HG03520 (cell line): Measurements from ENCODE around the gene BAG3.
"Not testable (repeated sequence)": the region's sequence is repeated elsewhere in the genome, so short reads cannot be mapped to it uniquely, and the experiment has no call there.

Experiments used
- ATAC-seq: cut with Tn5 transposase; IDR thresholded peaks from one replicate; pipeline ENCODE4 v1.9.1; 2021; ENCODE audit warnings: mild to moderate bottlenecking, moderate library complexity; ENCODE audit not compliant: unreplicated experiment

BAG3 gene

DNA sequence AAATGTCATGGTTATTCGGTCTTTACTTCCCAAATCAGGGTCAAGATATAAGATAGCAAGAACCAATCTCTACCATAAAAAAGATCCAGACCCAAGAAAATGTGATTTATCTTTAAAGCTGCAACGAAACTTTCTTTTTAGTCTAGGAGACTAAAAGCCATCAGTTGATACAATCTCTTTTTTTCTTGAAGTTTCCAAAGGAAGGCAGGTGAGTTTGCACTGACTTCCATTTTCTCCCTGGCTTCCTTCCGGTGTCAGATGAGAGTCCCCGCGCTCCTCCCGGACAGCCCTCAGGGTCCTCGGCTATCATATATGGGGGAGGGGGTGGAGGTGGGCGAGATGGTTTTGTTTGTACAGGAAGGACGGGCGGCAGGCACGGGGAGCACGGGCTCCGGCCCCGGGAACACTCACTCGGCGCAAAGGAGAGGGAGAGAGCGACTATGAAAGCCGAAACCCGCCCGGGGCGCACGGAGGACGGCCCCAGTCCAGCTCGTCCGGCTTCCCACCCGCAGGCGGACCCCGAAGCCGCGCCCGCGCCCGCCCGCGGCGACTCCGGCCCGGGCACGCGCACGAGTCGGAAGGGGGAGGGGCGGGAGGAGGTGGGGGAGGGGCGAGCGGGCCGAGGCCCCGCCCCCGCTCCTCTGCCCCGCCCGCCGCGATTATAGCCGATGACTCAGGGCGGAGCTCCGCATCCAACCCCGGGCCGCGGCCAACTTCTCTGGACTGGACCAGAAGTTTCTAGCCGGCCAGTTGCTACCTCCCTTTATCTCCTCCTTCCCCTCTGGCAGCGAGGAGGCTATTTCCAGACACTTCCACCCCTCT, at the start of gene BAG3:
TSS of gene BAG3 (plus strand) at position 689 of the 822 bp plus-strand sequence. CDS start 296 bp downstream, outside the sequence.
- peak; percentile 66 for ATAC-seq

DNA sequence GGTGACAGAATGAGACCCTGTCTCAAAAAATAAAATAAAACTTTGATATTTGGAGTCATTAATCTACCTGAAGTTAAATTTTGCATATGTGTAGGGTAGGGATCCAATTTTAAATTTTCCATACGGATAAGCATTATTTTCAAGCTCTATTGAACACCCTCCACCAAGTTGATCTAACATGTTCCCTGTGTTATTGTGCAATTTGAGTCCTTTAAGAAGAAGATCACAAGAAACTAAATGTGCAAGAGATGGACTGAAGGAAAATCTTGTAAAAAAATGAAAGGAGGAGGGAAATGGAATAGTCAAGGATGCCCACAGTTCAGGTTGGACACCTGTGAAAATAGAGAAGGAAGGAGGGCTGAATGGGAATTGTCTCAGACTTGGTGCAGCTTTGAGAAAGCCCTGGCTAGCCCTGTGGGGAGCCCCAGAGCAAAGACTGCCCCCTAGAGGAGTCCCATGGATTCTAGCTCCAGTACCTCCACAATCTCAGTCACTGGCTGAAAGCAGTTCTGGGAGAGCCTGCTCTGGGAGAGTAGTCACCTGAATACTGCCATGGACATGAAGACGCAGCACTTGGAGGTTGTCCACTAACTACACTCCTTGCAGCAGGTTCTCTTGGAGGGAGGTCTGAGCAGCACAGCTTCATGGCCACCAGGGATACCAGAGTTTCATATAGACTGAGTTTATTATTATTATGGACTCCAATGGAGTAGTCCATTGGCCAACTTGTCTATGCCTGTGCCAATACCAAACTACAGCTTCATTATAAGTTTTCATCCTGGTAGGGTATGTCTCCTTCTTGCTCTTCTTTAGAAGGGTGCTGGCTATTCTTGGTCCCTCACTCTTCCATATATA, 48.7 kb upstream of the BAG3 start:
- ATAC-seq: no peak

DNA sequence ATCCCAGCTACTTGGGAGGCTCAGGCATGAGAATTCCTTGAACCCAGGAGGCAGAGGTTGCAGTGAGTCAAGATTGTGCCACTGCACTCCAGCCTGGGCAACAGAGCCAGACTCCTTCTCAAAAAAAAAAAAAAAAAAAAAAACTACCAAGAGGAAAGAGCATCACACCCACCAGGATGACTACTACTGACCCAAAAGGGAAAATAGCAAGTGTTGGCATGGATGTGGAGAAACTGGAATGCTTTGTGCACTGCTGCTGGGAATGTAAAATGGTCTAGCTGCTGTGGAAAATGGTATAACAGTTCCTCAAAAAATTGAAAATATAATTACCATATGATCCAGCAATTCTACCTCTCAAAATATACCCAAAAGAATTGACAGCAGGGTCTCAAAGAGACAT, 46.7 kb upstream of the BAG3 start:
- no peak for ATAC-seq

DNA sequence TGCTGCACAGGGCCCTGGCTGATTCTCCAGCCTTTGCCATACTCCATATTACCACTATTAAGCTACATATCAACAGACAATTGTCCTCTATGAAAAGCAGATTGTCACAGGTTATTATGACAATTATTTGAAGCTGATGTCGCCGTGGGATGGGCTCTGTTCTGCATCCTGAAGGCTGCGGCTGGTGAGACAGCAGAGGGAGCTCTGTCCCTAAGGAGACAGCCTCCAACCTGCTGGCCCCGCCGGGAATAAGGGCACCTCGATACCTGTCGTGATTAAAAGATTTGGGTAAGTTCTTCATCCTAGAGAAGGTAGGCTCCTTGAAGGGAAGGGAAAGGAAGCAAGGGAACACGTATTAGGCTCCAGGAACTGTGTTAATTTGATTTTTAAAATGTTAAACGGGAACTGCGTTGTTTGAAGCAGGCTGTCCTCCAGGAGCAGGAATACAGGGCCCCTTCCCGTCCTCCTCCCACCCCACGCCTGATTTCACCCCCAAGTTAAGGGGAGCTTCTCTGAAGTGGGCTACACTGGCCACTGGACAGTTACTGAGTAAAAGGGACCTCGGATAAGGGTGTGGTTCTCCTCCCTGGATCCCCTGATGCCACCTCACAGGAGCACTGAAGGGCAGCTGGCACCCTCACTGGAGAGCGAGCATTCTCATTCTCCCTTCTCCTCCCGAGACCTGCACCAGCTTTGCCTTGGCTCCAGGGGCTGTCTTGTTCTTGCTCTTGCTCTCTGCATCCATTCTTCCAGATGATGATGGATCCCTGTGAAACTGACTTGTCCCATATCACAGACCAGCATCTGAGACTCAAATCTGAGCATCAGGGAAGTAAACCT, 42.6 kb upstream of the BAG3 start:
- ATAC-seq: no peak

DNA sequence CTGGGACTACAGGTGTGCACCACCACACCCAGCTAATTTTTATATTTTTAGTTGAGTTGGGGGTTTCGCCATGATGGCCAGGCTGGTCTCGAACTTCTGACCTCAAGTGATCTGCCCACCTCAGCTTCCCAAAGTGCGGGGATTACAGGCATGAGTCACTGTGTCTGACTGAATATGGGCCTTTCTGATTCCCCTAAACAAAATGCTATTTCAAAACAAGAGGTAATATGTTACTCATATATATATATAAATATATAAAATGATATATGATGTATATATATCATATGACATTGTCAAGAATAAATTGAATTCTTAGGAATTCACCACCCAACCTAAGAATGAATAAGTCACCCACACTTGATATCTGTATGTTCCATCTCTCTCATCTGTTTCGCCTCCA, 41.7 kb upstream of the BAG3 start:
- no peak for ATAC-seq

DNA sequence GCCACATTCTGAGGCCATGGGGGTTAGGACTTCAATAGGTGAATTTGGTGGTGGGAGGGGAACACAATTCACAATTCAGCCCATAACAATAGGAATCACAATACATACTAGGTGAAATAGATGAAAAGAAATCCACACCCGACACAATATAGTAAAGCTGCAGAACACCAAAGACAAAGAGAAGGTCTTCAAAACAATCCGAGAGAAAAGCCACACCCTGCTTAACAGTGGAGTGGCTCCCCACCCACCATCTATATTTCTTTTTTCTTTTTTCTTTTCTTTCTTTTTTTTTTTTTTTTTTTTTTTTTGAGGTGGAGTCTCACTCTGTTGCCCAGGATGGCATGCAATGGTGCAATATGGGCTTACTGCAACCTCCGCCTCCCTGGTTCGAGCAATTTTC, 39.7 kb upstream of the BAG3 start:
- ATAC-seq: no peak

DNA sequence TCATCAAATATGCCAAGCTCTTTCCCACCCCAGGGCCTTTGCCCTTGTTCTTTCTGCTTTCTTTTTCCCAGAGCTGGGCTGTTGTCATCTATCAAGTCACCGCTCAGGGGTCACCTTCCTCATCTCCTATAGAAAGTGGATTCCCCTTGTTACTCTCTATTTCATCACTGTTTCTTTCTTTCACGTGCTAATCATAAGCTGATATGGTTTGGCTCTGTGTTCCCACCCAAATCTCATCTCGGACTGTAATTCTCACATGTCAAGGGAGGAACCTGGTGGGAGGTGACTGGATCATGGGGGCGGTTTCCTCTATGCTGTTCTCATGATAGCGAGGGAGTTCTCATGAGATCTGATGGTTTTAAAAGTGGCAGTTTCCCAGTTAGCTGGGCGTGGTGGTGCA, 37.4 kb upstream of the BAG3 start:
- ATAC-seq: no peak

DNA sequence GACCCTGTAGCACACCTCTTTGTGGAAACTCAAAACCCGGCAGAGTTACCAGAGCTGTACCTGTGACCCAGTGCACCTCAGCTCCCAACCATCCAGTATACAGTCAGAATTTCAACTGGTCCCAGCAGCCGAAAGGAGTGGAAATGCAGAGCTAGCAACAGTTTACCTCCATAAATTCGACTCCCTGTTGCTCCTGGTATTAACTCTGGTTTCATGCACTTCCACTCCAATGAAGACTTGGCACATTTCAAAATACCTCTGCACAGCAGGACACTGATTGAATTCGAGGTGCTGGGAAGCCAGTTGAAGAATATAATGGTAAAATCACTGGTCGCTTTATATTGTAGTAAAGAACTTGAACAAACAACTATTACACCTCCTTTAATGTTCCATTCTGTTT, 36.5 kb upstream of the BAG3 start:
- ATAC-seq: no peak

DNA sequence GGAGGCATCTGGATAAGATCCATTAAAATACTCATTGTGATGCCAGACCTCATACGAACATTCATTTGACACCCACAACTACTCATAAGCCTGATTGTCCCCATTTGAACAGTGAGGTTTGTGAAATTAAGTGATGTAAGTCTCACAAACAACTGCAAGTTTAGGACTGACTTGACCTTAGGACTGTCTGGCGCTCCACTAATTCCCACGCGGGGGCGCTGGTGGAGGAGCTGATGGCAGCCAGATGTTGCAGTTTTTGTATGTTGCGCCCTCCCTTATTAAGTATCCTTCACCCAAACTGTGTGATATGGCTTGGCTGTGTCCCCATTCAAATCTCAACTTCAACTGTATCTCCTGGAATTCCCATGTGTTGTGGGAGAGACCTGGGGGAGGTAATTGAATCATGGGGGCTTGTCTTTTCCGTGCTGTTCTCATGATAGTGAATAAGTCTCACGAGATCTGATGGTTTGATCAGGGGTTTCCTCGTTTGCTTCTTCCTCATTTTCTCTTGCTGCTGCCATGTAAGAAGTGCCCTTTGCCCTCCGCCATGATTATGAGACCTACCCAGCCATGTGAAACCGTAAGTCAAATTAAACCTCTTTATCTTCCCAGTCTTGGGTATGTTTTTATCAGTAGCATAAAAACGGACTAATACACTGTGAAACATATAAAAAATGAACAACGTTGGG, 34.2 kb upstream of the BAG3 start:
- no peak for ATAC-seq

DNA sequence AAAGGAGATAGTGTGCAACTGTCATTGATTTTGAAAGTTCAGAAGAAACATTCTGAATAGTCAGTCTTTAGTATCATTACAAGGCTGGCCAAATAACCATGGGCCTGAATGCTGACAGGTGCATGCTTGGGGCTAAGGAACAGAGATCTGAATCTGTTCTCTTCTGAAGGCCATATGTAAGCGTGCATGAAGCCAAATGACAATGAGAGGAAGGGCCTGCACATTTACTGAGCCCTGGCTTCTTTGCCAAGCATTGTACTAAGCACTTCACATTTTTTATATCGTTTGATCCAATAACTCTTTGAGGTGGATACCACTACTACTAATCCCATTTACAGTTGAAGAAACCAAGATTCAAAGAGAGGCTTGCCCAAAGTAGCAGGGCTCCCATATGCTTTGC, 32.0 kb upstream of the BAG3 start:
- no peak for ATAC-seq

DNA sequence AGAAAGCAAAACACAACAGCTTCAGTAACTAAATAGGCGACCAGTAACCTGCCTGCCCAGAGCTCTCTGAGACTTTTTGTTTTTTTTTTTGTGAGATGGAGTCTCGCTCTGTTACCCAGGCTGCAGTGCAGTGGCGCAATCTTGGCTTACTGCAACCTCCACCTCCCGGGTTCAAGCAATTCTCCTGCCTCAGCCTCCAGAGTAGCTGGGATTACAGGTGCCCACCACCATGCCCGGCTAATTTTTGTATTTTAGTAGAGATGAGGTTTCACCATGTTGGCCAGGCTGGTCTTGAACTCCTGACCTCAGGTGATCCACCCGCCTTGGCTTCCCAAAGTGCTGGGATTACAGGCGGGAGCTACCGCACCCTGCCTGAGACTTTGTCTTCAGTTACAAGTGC, 31.4 kb upstream of the BAG3 start:
- not testable (repeated sequence) for ATAC-seq

DNA sequence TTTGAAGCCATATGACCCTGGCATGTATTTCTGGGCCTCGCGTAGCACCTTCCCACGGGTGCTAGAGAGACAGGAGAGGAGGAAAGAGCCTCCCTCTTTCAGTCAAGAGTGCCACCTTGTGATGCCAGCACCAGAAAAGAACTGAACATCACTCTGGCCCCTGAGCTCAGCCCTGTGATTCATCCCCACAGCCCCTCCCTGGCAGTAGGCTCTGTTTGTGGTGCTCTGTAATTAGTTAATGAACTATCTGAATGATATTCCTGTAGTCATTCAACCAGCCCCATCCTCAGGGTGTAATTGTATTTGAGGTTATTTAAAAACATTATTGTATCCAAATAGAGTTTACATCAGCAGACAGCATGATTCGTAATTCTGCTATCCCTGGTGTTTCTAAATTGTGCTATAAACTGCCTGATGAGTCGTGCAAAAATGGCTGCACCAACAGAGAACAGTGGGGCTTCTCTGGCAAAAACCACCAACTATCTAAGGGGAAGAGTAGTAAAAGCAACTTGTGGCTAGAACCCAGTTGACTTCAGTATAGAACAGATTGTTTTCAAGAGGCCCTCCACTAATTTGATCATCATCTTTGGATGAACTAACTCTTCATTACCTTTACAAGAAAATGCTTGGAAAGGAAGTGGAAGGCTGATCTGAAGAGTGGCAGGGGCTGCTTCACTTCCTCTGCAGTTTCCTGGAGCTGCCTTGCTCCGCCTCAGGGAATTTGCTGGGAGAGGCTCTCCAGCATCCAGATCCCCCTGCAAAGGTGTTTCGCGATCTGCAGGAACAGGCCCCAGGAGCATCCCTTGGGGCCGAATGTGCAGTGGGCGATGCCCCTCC, 30.7 kb upstream of the BAG3 start:
- ATAC-seq: no peak

DNA sequence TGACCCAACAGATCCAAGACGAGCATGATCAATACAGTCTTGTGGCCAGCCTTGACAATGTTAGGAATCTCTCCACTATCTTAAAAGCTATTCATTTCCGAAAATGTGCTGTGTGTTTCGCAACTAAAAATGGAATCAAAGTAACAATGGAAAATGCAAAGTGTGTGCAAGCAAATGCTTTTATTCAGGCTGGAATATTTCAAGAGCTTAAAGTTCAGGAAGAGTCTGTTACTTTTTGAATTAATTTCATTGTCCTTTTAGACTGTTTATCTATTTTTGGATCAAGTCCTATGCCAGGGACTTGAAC, 30.1 kb upstream of the BAG3 start:
- no peak for ATAC-seq

DNA sequence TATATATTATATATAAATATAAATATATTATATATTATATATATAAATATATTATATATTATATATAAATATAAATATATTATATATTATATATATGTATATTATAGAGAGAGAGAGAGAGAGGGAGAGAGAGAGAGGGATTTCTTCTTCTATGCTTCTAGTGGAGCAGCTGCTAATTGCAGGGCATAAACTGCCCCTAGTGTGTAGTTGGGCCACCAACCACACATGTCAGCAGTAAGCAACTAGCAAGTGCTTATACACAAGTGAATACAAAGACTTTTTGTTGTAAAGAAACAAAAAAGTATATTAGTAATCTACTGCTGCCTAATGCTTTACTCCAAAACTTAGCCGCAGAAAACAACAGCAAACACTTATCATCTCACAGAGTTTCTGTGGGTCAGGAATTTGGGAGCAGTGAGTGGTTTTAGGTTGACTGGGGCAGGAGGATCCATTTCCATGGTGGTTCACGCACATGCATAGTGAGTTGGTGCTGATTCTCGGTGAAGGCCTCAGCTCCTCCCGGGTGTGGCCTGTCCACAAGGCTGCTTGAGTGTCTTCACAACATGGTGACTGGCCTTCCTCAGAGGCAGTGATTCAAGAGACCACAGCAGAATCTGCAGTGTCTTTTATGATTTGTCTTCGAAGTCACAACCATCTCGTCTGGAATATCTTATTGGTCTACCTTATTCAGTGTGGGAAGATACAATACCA, 25.5 kb upstream of the BAG3 start:
- no peak for ATAC-seq

DNA sequence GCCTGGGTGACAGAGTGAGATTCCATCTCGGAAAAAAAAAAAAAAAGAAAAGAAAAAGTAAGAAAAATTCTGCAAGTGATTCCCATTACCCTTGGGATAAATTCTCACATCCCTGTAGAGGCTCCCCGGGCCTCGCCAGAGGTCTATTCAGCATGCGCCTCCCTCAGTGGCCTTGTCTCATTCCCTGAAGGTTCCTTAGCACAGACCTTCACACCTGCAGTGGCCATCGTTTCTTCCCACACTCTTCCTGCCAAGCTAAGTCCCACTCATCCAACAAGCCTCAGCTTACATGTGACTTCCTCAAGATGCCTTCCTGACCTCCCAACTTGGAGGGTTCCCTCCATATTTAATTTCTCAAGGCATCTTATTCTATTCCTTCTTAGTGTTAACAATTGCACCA, 20.9 kb upstream of the BAG3 start:
- no peak for ATAC-seq

DNA sequence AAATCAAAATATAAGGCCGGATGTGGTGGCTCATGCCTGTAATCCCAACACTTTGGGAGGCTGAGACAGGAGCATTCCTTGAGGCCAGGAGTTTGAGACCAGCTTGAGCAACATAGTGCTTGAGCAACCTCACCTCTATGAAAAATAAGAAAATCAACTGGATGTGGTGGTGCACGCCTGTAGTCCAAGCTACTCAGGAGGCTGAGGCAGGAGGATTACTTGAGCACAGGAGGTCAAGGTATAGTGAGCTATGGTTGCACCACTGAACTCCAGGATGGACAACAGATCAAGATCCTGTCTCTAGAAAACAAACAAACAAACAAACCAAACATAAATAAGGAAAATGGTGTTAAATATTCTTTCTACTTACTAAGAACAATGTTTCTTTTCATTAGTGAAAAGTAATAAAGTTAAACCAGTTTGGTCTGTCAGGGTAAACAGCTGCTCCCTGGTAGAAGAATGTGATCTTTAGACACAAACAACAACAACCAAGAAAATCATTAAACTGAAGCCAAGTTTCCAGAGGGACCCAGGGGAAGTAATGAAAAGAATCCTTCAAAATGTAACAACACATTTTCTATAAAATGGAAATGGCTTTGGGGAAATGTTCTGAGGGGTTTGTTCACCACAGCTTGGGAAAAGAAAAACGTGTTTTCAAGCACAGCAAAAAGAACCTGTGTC, 17.5 kb upstream of the BAG3 start:
- no peak for ATAC-seq

DNA sequence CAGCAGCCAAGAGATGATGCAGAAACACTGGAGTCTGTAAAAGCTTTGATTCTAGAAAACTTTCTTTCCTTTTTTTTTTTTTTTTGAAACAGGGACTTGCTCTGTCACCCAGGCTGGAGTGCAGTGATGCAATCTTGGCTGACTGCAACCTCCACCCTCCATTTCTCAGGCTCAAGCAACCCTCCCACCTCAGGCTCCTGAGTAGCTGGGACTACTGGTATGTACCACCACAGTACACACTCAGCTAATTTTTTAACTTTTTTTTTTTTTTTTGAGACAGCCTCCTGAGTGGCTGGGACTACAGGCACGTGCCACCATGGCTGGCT, 17.0 kb upstream of the BAG3 start:
- ATAC-seq: no peak

DNA sequence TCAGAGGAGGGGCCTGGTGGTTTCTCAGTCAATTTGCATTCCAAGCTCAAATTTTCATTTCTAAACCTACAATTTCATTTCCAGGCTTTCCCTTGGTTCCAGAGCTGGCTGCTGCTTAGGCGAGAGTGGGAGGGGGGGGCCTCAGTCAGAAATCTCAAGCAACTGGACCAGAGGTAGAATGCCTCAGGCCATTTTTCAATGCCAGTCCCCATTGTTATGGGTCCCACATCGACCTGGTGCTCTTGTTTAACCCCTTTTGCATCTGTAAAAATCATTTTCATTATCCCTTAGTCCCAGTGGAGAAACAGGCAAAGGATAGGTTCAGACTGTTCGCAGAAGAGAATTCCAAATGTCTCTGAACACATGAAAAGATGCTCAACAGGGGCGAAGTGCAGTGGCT, 13.5 kb upstream of the BAG3 start:
- no peak for ATAC-seq

DNA sequence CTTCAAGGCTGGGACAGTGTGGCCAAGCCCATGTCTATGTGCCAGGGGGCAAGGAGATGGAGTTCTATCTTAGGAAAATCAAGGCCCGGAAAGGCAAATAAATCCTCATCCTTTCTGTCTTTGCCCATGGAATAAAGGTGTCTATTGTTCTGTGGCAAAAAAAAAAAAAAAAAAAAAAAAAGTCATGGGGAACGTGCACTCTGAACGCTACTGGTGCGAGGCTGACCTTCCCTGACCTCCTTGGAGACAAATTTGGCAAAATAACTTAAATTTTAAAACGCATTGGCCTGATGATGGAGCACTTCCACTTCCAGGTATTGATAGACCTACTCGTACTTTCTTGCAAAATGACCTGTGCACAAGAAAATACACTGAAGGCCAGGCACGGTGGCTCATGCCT, 12.2 kb upstream of the BAG3 start:
- ATAC-seq: no peak
